Stimulated activated CD4-positive, alpha-beta T cell treated with anti-CD3 and anti-CD28 coated beads, Interleukin-12 subunit alpha, Interleukin-12 subunit beta, amount 100 ng/mL, for 24 hours (primary cell): ENCODE data around the gene TXLNG.
A peak's percentile ranks its signal among the peaks of the same experiment; 100 is the strongest.

Experiments used
- DNase-seq, 2 experiments: peaks; one replicate each; pipeline ENCODE4 v3.0.0-alpha.2; 2020; ENCODE audit warnings: low read depth in 2 of 2

TXLNG gene

DNA sequence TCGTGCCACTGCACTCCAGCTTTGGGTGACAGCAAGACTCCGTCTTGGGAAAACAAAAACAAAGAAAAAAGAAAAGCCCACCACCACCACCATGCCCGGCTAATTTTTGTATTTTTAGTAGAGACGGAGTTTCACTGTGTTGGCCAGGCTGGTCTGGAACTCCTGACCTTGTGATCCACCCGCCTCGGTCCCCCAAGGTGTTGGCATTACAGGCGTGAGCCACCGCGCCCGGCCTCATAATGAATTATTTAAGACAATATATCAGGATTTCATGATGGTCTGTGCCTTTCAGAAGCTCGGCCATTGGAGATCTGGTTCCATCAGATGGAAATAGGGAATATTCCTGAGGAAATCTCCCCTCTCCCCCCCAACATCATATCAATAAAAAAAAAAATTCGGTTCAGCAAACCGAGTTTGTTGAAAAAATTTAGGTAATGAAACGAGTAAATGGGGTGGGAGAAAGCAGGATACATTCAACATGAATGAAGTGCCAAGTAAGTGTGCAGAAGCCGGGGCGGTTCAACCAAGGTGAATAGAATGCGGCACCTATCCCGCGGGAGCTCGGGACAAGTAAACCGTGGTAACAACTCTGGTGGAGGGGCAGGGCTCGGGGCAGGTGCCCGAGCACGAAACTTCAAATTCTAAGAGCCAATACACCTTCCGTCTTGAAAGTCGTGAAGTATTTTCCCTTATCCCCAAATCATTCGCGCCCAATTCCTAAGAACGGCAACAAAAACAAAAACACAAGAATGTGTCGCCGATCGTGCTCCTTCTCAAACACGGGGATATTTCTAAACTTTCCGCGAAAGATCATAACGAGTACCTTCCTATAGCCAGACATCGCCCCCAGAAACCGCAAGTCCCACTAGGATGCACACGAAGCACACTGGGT is 773 bp upstream of the TXLNG start:
- no peak for DNase-seq

DNA sequence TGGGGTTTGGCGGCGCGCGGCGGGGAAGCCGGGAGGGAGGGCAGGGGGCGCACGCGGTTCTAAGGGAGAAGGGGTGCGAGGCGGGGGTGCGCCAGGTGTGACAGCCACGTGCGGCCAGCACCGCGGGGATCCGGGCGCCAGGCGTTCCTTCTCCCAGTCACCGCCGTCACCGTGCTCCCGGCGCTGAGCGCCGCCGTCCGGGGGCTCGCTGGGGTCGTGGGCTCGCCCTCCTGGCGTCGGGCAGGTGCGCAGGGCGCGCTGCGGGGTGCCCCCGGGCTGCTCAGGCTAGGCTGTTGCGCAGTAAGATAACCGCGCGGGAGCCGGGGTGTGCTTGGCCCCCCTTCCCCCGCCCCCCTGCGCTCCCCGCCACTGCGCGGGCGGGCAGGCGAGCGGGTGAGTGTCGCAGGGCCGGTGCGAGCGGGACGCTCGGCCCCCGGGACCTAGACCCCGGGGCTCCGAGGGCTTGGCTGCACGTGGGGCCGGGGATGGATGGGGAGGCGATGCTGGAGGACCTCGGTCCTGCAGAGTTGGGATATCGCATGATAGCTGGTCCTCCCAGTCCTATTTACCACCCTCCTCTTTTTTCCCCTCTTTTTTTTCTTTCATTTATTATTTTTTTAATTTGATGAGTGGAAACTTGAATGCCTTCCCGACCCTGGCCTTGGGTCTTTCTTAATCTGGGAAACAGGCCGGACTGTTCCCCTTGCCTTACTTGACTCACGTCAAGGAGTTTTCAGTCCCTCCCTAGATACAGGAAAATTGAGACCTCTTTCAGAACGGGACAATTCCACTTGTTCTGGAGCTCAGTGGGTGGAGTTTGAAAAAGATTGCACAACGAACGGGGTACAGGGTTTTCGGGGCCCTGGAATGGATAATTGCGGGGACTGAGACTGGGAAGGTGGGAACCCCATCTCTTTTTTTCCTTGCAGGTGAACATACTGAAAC is 797 bp downstream of the TXLNG start:
- peak; percentile 1 to 8 for DNase-seq

- no peak for DNase-seq
Observed at GRCh38 chrX:16788477-16788876, 2.2 kb downstream of the TXLNG start.

DNA sequence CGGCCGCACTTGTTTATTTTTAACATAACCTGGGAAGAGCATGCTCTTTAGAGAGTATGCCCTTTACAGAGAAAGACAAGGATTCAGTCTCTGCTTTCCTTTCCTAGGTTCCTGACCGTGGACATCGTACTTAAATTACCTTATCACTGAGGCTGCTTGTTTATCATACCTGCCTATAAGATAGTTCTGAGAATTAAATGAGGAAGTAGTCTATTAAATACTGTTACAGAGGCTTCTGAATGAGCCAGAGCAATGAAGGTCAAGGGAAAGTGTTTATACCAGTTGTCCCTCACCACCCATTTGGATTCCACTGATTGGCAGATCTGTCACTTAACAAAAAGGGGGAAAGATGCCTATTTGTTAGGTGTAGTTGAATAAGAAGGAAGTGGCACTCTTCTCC is 10.0 kb downstream of the TXLNG start:
- DNase-seq = no peak

DNA sequence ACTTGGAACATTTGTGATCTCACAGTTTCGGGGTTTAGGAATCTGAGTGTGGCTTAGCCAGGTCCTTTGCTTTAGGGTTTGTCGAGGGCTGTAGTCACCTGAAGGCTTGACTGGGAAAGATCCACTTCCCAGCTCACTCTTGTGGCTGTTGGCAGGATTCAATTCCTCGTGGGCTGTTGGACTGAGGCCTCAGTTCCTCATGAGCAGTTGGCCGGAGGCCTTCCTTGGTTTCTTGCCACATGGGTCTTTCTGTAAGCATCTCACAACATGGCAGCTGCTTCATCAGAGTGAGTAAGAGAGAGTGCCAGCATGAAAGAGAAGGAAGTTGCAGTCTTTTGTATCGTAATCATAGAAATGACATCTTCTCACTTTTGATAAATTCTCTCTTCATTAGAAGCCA is 11.1 kb downstream of the TXLNG start:
- DNase-seq = no peak

- no peak for DNase-seq
Observed at GRCh38 chrX:16797841-16798240, 11.6 kb downstream of the TXLNG start.

GRCh38 chrX:16804923-16805464 is 18.7 kb downstream of the TXLNG start:
- DNase-seq = no peak

- no peak for DNase-seq
Observed at GRCh38 chrX:16807548-16807947, 21.3 kb downstream of the TXLNG start.

GRCh38 chrX:16807976-16808542 is 21.8 kb downstream of the TXLNG start:
- DNase-seq = no peak

GRCh38 chrX:16814597-16814996 is 28.3 kb downstream of the TXLNG start:
- DNase-seq = no peak

GRCh38 chrX:16819634-16820033 is 33.4 kb downstream of the TXLNG start:
- no peak for DNase-seq

DNA sequence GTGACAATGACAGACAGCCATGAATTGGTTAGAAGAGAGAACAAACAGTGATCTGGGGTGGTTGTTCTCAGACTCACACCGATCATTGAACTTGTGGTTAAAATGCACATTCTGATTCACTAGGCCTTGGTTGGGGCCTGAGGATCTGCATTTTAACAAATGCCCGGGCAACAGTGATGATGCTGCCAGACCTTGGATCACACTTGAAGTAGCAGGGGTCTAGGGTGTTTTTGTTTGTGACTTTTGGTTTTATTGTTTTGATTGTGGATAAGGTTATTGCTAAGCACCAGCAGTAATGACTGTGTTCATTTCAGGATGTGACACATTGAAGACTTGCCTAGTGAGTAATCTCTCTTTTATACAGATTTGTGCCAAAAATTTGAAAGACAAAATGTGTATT is 36.5 kb downstream of the TXLNG start:
- no peak for DNase-seq

GRCh38 chrX:16825264-16826035 is 39.2 kb downstream of the TXLNG start:
- no peak for DNase-seq

- no peak for DNase-seq
Observed at GRCh38 chrX:16826207-16826606, 39.9 kb downstream of the TXLNG start.

DNA sequence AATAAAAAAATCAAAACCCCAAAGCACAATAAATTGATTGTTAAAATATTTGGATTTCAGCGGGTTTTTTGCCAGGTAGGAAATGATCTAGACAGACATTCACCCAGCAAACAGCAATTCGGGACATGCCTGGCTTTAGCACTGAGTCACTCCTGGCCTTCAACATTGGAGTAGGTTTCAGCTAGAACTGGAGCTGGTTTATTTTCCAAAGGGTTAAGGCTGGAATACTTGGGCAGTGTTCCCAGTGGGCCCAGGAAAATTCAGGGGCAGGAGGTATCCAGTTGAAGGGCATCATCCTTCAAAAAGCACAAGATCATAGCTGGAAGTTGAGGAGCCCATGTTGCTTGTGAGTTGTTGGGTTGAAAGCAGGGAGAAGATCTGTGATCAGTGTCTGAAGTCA is 41.0 kb downstream of the TXLNG start:
- DNase-seq = no peak

- no peak for DNase-seq
Observed at GRCh38 chrX:16828124-16828908, 42.0 kb downstream of the TXLNG start.

- no peak for DNase-seq
Observed at GRCh38 chrX:16832301-16832700, 46.0 kb downstream of the TXLNG start.

DNA sequence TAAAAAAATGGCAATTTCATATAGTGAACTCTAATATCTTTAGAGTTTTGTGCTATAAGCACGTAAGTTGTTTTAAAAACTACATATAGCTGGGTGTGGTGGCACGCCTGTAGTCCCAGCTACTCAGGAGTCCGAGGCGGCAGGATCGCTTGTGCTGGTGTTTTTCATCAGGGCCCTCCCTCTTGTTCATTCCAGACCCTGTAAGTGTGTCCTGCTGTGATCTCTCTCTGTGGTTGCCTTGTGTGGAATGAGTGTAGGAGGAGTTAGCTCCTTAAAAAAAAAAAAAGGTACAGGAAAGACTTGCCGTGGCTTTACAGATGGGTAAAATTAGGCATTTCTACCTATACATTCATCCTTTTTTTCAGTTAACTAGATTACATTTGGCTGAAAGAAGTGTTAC is 48.5 kb downstream of the TXLNG start:
- no peak for DNase-seq

DNA sequence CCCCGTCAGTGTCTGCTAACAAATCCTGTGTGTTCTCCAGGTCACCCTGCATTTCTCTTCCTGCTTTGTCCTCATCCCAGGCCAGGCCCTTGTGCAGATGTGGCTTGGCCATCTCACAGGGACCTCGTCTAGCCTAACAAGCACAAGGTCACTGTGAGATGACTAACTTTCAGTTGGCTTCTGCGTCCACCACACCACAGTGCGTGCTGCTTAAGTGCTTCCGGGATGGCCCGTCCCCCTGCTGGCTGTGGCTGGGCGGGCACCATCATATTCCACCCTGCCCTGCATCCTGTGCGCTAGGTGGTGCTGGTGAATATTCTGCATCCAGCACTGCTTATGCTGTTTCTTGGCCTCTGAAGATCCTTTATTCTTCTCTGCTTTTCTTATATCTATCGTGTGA is 50.1 kb downstream of the TXLNG start:
- no peak for DNase-seq
